Activated CD4-positive, alpha-beta memory T cell treated with anti-CD3 and anti-CD28 coated beads for 36 hours (primary cell): ENCODE data around the gene WLS. TPM values are rescaled to one million over a fixed set of nuclear protein-coding genes. Genes with fewer than 3 reads are reported as not detected.
"Not testable (repeated sequence)": the region's sequence is repeated elsewhere in the genome, so short reads cannot be mapped to it uniquely, and the experiment has no call there.

Experiments used
- CTCF ChIA-PET: fragments of 350-600 bp; sonication (Branson Sonifier 250); formaldehyde crosslinking; loops from one replicate; lab custom pipeline; 2021; ENCODE audit warnings: antibody characterized with exemption, inconsistent platforms; lab: Charles Lee
- POLR2A ChIA-PET: fragments of 350-600 bp; sonication (Branson Sonifier 250); formaldehyde crosslinking; loops from one replicate; lab custom pipeline; 2021; ENCODE audit warnings: antibody characterized with exemption; lab: Charles Lee
- DNase-seq: peaks from one replicate; pipeline ENCODE4 v3.0.0-alpha.2; 2020
- H3K27ac Mint-ChIP-seq: one replicate; pipeline ENCODE4 v1.8.0; 2021; ENCODE audit warnings: mixed read lengths
- H3K27me3 Mint-ChIP-seq: one replicate; pipeline ENCODE4 v1.8.0; 2021; ENCODE audit warnings: mixed read lengths
- H3K36me3 Mint-ChIP-seq: one replicate; pipeline ENCODE4 v1.8.0; 2021; ENCODE audit warnings: mixed read lengths
- H3K4me1 Mint-ChIP-seq: one replicate; pipeline ENCODE4 v1.8.0; 2021; ENCODE audit warnings: low read depth, mixed read lengths
- H3K4me3 Mint-ChIP-seq: one replicate; pipeline ENCODE4 v1.8.0; 2021; ENCODE audit warnings: mild to moderate bottlenecking, mixed read lengths
- H3K9me3 Mint-ChIP-seq: one replicate; pipeline ENCODE4 v1.8.0; 2021; ENCODE audit warnings: mixed read lengths
- intact Hi-C: fragments of 100-400 bp; cut with micrococcal nuclease; formaldehyde crosslinking; loops from one replicate; pipeline ENCODE4 v1.15.1; 2023
- total RNA-seq, 2 experiments: library from RNA; stranded (reverse); gene quantifications; one replicate each; pipeline ENCODE4 v1.2.3, GENCODE V29; 2021

Gene WLS
- total RNA-seq, 2 experiments from 2014 or later = not detected

DNA sequence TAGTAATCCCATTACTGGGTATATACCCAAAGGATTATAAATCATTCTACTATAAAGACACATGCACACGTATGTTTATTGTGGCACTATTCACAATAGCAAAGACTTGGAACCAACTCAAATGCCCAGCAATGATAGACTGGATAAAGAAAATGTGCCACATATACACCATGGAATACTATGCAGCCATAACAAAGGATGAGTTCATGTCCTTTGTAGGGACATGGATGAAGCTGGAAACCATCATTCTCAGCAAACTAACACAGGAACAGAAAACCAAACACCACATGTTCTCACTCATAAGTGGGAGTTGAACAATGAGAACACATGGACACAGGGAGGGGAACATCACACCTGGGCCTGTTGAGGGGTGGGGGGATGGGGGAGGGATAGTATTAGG, 60.5 kb downstream of the WLS start:
- DNase-seq, H3K9me3 Mint-ChIP-seq, H3K27ac Mint-ChIP-seq, POLR2A ChIA-PET, H3K36me3 Mint-ChIP-seq, H3K4me3 Mint-ChIP-seq, intact Hi-C loops, H3K27me3 Mint-ChIP-seq, CTCF ChIA-PET, H3K4me1 Mint-ChIP-seq: not testable (repeated sequence)

DNA sequence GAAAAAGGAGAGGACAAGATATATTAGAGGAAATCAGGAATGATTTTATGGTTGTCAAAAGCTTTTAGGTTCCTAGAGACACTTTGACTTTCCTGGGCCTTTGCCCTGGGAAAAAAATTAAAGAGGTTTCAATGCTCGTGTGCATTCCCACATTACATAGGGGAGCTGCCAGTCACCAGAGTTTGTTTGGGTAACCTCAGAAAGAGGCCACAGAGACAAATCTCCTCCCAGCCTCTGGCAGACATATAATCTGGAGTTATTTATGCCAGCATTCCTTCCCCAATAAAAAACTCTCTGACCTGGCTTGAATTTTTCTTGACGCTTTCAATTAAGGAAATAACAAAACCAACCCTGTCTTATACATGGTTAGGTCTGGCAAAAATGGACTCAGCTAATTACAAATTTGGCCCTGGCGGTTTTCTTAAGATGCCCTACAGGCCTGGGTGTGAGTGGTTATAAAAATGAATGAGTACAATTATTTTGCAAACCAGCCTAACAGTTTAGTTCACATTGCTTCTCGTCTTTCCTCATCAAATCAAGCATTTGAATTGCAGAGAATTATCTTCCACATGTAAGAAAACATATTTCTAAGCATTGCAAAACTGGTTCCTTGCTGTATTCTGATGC, 63.7 kb downstream of the WLS start:
- Mint-ChIP-seq H3K36me3 (no peaks in the 10 kb centered on the region), H3K27me3 (no peaks in the 10 kb centered on the region), H3K4me1 (no peaks in the 10 kb centered on the region), H3K27ac (no peak overlapping the region), H3K9me3 (no peaks in the 10 kb centered on the region), H3K4me3 (no peak overlapping the region)
- intact Hi-C loops = no loop called here
- POLR2A ChIA-PET = no interaction called here
- DNase-seq = no peak
- CTCF ChIA-PET = interaction anchor here (1.1 kb wide), 1 partner anchor 48 kb away, joined by 3 read pairs; no protein-coding TSS in a partner anchor

DNA sequence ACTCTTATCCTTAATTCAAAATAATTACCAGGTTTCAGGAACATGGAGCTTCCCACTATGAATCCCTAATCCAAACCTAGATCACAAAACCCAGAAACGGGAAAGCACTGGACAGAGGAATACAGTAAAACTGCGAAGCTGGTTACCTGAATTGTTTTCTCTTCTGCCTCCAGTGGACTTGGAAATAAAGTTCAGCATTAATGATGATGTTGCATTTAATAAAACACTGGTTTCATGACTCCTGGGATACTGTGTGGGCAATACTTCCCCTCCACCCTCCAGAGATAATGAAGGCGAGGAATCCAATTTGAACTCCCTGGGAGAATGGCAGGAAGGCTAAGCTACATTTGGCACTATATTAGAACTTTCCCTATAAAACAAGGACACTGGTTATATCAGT, 65.1 kb downstream of the WLS start:
- ChIA-PET POLR2A (no interaction called here), CTCF (interaction anchor here (1.1 kb wide), 1 partner anchor 46 kb away, joined by 3 read pairs; no protein-coding TSS in a partner anchor)
- Mint-ChIP-seq H3K27me3 (no peaks in the 10 kb centered on the region), H3K4me3 (no peak overlapping the region), H3K9me3 (no peaks in the 10 kb centered on the region), H3K4me1 (no peaks in the 10 kb centered on the region), H3K36me3 (no peaks in the 10 kb centered on the region), H3K27ac (no peak overlapping the region)
- DNase-seq = no peak
- intact Hi-C loops = no loop called here

DNA sequence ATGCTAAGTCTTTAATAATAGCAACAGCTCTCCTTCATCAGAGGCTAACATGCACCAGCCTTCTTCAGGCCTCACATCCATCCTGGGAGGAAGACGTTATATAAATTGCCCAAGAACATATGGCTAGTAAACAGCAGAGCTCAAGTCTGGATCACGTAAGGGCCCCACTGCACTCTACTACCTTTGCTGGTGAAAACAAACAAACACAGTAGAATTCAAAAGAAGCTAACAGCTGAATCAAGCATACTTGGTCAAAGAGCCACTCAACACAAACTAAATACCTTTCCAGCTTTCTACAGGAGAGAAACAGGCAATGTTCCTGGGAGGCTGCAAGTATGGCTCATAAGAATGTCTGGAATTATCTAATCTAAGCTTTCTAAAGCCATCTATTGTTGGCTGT, 66.0 kb downstream of the WLS start:
- Mint-ChIP-seq H3K9me3 (no peaks in the 10 kb centered on the region), H3K4me1 (no peaks in the 10 kb centered on the region), H3K27ac (no peak overlapping the region), H3K4me3 (no peak overlapping the region), H3K36me3 (no peaks in the 10 kb centered on the region), H3K27me3 (no peaks in the 10 kb centered on the region)
- intact Hi-C loops = no loop called here
- no peak for DNase-seq
- ChIA-PET POLR2A (no interaction called here), CTCF (no interaction called here)

DNA sequence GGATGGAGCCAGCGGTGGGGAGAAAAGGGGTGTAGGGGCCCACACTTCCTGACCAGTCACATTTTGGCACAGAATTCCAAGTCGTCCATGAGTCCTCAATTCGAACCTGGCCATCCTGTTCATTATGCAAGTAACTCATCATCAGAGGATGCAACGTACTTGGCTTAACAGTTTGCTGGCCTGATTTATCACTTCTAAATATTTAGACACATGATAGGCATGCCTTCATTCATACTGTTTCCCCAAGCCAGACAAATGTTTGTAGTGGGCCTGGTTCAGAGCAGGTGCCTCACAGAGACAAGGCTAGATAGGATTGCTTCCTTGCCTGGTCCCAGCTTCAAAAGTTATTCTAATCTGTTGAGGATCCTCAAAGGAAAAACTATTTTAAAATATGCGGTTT, 66.7 kb downstream of the WLS start:
- H3K36me3 Mint-ChIP-seq = no peaks in the 10 kb centered on the region
- H3K27me3 Mint-ChIP-seq = no peaks in the 10 kb centered on the region
- intact Hi-C loops = no loop called here
- H3K27ac Mint-ChIP-seq = no peak overlapping the region
- H3K4me1 Mint-ChIP-seq = no peaks in the 10 kb centered on the region
- POLR2A ChIA-PET = no interaction called here
- DNase-seq = no peak
- CTCF ChIA-PET = no interaction called here
- H3K9me3 Mint-ChIP-seq = no peaks in the 10 kb centered on the region
- H3K4me3 Mint-ChIP-seq = no peak overlapping the region

DNA sequence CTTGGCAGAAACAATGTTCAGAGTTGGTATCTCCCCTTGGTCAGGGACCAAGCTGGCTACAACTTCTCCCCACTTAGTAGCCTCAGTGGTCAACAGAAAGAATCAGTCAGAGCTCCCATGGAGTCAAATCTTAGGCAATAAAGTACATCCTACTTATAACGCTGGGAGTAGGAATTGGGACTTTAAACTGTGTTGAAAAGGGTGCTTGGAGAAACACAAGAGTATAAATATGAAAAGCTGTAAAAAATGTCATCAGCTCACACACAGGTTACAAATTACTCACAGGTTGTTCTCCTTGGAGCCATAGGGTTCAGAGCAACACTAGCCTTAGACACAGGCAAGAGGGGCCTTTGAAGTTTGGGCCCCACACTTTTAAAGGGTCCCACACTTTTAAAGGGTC, 67.4 kb downstream of the WLS start:
- no peak for DNase-seq
- ChIA-PET POLR2A (no interaction called here), CTCF (no interaction called here)
- Mint-ChIP-seq H3K4me3 (no peak overlapping the region), H3K27me3 (no peaks in the 10 kb centered on the region), H3K9me3 (no peaks in the 10 kb centered on the region), H3K27ac (no peak overlapping the region), H3K4me1 (no peaks in the 10 kb centered on the region), H3K36me3 (no peaks in the 10 kb centered on the region)
- intact Hi-C loops = no loop called here

DNA sequence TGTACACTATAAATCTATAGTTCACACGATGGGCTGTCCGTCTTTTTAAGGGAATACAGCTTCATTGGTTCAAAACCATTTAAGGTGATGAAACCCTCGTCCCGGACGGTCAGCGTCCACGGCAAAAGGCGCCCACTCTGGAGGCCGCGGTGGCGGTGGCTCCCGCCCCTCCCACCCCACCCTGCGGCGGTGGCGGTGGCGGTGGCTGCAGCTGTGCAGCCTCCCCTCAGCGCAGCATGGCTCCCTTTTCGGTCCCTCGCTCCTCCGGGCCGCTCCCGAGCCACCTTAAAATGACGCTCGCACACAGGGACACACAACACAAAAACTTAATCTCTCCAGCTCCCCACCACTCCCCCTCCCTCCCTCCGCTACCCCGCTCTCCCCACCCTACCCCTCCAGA, 69.1 kb downstream of the WLS start:
- intact Hi-C loops = no loop called here
- ChIA-PET CTCF (no interaction called here), POLR2A (no interaction called here)
- H3K4me3 Mint-ChIP-seq = no peak overlapping the region
- no peaks in the 10 kb centered on the region for H3K36me3 Mint-ChIP-seq
- H3K9me3 Mint-ChIP-seq = no peaks in the 10 kb centered on the region
- no peaks in the 10 kb centered on the region for H3K4me1 Mint-ChIP-seq
- H3K27ac Mint-ChIP-seq = no peak overlapping the region
- H3K27me3 Mint-ChIP-seq = no peaks in the 10 kb centered on the region
- DNase-seq = no peak

DNA sequence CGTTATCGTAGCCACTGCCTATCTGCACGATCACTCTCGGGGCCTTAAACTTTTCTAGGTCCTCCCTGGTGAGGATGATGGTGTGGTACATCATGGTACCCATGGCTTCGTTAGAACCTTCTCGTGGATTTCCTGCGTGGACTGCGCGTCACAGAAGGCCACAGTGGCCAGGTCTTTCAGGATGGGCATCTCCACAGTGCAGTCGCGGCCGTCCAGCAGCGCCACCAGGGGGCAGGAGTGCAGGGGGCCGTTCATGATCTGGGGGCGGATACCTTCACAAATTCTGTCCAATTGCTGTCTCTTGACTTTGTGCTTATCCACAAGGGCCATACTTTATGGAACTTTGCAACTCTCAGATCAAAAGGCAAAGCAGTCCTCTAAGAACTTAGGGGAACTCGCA, 69.6 kb downstream of the WLS start:
- CTCF ChIA-PET = no interaction called here
- Mint-ChIP-seq H3K27me3 (no peaks in the 10 kb centered on the region), H3K9me3 (no peaks in the 10 kb centered on the region), H3K4me1 (no peaks in the 10 kb centered on the region), H3K36me3 (no peaks in the 10 kb centered on the region), H3K4me3 (no peak overlapping the region), H3K27ac (no peak overlapping the region)
- DNase-seq = no peak
- intact Hi-C loops = no loop called here
- POLR2A ChIA-PET = no interaction called here

DNA sequence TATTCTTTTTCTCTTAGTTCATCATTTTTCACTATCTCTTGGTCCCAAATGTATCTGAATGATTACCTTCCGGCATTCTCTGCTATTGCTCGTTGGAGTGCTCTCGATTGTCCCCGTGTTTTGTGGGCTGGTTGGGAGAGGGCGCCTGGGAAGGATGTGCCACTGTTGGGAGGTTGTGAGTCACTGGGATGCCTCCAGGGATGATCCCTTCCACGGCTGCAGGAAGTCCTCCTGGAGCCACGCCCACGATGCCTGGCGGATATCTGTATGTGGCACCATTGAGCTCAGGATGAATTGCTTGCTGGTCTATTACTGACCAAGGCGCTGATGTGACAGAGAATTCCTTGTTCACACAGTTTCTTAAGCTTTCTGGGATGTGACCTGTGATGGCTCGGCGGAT, 70.7 kb downstream of the WLS start:
- CTCF ChIA-PET, H3K4me1 Mint-ChIP-seq, H3K36me3 Mint-ChIP-seq, H3K27ac Mint-ChIP-seq, H3K9me3 Mint-ChIP-seq, H3K4me3 Mint-ChIP-seq, POLR2A ChIA-PET, H3K27me3 Mint-ChIP-seq, intact Hi-C loops, DNase-seq: not testable (repeated sequence)

DNA sequence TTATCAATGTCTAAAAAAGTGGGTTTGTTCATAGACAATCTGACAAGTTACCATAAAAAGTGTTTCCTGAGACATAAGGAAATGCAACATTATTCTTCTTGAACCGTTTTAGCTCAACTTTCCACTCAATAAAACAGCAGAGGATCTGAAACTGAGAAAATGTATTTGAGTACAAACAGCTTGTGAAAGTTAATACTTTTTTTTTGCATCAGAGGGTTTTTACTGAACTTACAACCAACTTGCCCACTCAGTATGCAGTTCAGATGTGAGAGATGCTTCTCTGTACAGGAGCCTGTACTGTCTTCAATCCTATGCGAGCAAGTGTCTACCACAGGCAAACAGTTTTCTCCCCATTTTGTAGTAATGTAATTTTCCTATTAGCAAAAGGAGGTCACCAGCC, 71.4 kb downstream of the WLS start:
- H3K36me3 Mint-ChIP-seq, POLR2A ChIA-PET, H3K9me3 Mint-ChIP-seq, H3K27me3 Mint-ChIP-seq, DNase-seq, intact Hi-C loops, H3K4me3 Mint-ChIP-seq, H3K27ac Mint-ChIP-seq, H3K4me1 Mint-ChIP-seq, CTCF ChIA-PET: not testable (repeated sequence)

DNA sequence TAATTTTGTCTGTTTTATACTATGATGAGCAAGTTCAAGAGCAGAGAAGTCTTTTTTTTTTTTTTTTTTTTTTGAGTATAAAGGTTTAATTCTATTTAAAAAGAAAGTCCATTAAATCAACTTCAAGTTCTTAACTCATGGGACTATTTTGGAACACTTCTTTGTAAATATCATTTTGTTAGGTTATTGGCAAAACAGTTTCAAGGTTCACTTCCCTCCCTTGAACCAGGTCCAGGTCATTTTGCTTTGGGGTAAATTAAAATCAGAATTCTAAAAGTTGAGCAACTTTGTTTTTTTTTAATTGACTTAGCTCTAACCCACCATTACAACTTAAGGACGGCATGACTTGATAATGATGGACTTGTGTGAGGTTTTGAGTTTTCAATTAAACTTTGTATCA, 72.3 kb downstream of the WLS start:
- Mint-ChIP-seq H3K36me3 (no peaks in the 10 kb centered on the region), H3K4me3 (no peak overlapping the region), H3K27me3 (no peaks in the 10 kb centered on the region), H3K27ac (no peak overlapping the region), H3K4me1 (no peaks in the 10 kb centered on the region), H3K9me3 (no peaks in the 10 kb centered on the region)
- DNase-seq = no peak
- ChIA-PET POLR2A (no interaction called here), CTCF (no interaction called here)
- intact Hi-C loops = no loop called here

DNA sequence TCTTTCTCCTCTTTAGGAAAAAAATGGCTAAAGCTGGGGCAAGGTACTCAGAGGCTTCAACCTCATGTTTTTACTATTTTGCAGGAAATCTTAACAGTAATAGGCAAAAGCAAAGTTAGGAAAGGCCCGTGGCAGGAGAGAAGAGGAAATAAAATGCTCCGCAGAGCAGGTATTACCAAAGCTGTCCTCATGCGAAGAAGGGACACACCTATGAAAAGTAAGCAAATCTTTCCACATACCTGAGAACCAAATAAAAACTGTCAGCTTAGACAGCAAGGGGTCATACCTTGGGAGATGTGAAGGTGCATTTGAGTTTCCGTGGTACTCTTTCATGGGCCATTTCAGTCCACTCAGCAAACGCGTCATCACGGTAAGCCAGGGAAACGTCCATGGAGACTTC, 73.5 kb downstream of the WLS start:
- Mint-ChIP-seq H3K4me3 (no peak overlapping the region), H3K27ac (no peak overlapping the region), H3K4me1 (no peaks in the 10 kb centered on the region), H3K9me3 (no peaks in the 10 kb centered on the region), H3K27me3 (no peaks in the 10 kb centered on the region), H3K36me3 (no peaks in the 10 kb centered on the region)
- CTCF ChIA-PET = no interaction called here
- no peak for DNase-seq
- POLR2A ChIA-PET = no interaction called here
- intact Hi-C loops = no loop called here

DNA sequence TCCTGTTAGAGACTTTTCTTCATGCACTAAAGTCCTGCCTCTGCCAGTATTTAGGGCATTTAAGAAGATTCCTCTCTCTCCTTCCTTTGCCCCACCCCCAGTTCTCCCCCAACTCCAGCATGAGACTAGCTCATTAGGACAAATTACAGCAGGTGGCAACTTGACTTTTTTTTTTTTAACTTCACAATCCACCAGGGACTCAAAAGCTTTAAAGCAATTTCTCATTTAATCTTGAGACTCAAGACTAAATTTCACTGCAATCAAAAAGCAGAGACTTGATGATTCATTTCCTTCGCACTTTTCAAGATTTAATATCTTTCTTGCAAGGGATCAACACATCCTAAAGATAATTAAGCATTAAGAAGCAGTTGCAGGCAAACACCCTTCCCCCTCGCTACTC, 74.9 kb downstream of the WLS start:
- ChIA-PET POLR2A (no interaction called here), CTCF (no interaction called here)
- no peak for DNase-seq
- intact Hi-C loops = no loop called here
- Mint-ChIP-seq H3K36me3 (no peaks in the 10 kb centered on the region), H3K4me3 (no peak overlapping the region), H3K9me3 (no peaks in the 10 kb centered on the region), H3K27me3 (no peaks in the 10 kb centered on the region), H3K4me1 (no peaks in the 10 kb centered on the region), H3K27ac (no peak overlapping the region)
